ENCODE measurements around the gene TMED1.
A peak's percentile ranks its signal among the peaks of the same experiment; 100 is the strongest.
"Not testable (repeated sequence)": the region's sequence is repeated elsewhere in the genome, so short reads cannot be mapped to it uniquely, and the experiment has no call there.

TMED1 gene

DNA sequence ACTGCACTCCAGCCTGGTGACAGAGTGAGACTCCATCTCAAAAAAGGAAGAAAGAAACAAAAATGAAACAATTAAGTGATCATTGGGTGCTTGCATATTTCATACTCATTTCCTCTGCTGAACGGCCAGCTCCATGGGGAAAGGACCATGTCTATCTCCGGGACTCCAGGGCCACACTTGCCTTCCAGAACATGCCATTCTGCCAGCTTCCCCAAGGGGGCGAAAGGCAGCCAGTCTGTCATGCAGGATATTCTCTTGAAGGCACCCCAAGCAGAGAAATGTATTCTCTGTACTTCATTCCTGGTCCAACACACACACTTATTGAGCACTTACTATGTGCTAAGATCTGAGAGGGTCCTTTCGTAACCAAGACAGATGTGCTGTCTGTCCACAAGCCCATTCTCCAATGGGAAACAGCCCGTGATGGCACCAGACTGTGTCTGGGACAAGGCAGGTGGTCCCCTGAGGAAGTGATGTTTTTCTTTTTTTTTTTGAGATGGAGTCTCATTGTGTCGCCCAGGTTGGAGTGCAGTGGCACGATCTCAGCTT lies 25.2 kb upstream of the TMED1 start:
- no peak for DNase-seq

DNA sequence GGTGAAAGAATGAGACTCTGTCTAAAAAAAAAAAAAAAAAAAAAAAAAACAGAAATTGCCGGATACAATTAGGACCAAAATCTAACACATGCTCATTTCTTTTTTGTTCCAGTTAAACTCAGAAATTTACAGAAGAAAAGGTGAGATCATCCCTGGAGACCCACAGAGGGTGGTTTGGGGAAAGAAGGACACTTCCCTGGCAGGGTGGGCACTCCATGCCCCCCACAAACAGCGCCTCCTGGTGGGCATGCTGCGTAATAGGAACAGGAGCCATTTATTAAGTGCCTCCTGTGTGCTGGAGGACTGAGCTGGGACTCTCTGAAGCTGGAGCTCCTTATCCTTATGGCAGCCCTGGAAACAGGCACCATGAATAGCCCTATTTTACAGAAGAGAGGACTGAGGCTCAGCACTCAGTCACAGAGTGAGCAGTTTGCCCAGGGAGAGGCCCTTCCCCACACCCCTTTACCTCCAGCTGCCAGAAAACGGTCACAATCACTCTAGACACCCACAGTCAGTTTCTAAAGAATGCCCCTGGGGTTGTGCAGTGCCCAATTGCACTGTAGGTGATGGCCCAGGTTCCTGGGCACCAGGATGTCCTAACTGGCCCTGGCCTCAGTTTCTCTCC lies 22.3 kb upstream of the TMED1 start:
- no peak for DNase-seq

DNA sequence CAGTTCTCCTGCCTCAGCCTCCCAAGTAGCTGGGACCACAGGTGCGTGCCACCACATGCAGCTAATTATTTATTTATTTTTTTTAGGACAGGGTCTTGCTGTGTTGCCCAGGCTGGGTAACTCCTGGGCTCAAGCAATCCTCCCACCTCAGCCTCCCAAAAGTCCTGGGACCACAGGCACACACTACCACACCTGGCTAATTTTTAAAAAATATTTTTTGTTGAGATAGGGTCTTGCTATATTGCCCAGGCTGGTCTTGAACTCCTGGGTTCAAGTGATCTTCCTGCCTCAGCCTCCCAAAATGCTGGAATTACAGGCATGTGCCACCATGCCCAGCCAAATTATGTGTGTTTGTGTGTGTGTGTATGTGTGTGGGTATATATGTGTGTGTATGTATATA lies 20.9 kb upstream of the TMED1 start:
- DNase-seq: not testable (repeated sequence)

DNA sequence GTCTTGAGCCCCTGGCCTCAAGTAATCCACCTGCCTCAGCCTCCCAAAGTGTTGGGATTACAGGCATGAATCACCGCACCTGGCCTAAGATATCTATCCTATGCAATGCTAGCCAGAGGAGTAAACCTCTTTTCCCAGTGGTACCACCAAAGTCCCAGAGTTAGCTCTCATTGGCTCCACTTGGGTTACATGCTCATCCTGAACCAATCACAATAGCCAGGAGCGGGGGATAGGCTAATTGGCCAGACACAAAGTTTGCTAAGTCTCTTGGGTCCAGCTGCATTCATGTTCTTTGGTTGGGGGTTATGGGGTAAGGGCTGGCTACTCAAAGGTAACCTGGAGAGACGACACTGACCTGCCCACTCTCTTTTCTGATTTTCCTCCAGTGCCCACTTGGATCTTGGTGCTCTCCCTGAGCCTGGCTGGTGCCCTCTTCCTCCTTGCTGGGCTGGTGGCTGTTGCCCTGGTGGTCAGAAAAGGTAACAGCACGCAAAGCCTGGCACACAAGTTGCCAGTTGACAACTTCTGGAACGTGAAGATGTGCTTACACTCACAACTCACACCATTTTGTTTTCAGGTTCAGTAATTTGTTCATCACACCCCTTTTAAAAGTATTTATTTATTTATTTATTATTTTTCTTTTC lies 20.0 kb upstream of the TMED1 start:
- no peak for DNase-seq

DNA sequence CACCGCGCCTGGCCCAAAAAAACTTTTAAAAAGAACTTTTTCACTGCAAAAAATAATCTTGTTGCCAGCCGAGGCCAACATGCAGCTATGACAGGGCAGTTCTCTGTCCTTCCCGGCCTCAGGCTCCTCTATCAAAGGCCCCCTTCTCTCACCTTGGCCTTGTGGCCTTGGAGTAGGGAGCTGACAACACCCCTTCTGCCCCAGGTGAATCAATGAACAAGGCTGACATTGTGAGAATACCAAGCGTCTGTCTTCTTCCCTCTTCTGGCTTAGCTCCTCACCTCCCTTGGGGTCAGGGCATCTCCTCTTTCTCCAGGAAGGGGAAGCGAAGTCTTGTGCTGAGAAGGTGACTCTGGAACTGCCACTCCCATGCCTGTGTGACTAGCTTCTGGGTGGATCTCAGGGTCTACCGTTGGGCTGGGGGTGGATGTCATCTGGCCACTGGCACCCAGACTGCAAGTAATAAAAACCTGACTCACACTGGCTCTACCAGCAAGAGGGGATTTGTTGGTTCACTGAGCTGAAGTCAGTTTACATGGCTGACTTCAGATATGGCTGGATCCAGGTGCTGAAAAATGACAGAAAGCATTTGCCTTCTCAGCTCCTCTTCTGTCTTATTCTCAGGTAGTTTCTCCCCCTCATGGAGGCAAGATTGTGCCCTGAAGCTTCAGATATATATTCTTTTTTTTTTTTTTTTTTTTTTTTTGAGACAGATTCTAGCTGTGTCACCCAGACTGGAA lies 18.5 kb upstream of the TMED1 start:
- DNase-seq: no peak

DNA sequence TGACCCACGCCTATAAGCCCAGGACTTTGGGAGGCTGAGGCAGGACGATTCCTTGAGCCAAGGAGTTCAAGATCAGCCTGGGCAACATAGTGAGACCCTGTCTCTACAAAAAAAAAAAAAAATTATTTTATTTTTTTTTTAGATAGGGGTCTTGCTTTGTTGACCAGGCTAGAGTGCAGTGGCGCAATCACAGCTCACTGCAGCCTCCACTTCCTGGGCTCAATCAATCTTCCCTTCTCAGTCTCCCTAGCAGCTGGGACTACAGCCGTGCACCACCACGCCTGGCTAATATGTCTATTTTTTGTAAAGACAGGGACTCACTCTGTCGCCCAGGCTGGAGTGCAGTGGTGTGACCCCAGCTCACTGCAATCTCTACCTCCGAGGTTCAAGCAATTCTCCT lies 16.9 kb upstream of the TMED1 start:
- DNase-seq: no peak

DNA sequence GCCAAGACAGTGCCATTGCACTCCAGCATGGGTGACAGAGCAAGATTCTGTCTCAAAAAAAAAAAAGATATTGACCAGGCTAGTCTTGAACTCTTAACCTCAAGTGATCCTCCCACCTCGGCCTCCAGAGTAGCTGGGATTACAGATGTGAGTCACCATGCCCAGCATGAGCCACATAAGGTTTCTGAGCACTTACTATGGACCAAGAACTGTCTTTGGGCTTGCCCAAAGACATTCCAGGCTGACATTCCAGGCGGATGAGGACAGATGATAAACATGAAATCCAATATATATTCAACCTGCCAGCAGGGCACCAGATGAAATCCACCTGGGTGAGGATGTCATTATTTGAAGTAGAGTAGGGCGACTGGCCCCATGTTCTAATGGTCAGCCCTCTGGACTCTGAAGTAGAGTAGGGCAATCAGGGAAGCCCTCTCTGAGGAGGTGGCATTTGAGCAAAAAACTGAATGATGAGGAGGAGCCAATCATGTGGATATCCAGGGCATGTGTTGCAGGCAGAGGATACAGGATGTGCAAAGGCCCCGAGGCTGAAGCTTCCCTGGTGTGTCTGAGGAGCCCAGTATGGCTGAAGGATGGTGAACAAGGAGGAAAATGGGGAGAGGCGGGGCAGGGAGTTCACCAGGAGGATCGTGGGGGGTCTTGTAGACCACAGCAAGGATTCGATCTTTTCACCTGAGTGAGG lies 16.2 kb upstream of the TMED1 start:
- DNase-seq: no peak

DNA sequence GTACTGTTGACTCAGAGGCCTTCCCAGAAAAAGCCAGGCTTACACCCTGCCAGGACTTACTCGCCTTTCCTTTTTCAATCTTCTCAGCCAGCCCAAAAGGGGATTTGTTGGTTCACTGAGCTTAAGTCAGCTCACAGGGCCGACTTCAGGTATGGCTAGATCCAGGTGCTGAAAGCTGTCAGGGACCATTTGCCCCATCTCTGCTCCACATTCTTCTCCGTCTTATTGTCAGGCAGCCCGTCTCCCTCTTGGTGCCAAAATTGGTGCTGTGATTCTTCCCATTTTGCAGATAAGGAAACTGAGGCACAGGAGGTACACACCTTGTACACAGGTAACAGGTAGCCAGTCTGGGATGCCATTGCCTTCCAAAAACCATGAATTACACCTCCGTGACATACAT lies 14.6 kb upstream of the TMED1 start:
- DNase-seq: no peak

DNA sequence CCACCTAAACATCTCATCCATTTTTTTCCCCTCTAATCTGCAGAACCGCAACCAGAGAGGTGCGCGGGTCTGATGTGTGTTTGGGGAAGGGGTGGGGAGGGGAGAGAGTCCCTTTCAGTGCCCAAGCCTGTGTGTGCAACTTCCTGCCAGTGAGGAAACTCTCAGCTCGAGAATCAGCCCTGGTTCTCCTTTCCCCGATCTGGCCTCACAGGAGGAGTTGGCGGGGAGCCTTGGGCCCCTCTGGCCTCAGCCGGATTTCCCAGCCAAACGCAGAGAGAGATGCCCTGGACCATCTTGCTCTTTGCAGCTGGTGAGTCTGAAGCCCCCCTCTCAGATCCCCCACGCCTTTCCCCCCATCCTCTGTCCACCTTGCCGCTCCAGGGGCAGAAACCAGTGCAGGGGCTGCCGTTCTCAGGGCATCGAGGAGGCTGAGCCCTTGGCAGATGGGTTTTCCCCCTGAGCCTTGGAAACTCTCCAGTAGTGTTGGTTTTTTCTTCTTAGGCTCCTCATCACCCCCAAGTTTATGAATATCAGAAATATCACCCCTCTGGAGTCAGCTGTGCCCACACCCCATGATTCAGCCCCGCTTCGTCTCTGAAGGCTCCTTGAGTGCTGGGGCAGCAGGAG lies 12.3 kb upstream of the TMED1 start, which contains the start of gene C19orf38:
Gene C19orf38, plus strand, starts transcription at position 186 of the 627 bp plus-strand sequence. Its CDS starts 94 bp downstream, at position 280.
- DNase-seq: no peak

DNA sequence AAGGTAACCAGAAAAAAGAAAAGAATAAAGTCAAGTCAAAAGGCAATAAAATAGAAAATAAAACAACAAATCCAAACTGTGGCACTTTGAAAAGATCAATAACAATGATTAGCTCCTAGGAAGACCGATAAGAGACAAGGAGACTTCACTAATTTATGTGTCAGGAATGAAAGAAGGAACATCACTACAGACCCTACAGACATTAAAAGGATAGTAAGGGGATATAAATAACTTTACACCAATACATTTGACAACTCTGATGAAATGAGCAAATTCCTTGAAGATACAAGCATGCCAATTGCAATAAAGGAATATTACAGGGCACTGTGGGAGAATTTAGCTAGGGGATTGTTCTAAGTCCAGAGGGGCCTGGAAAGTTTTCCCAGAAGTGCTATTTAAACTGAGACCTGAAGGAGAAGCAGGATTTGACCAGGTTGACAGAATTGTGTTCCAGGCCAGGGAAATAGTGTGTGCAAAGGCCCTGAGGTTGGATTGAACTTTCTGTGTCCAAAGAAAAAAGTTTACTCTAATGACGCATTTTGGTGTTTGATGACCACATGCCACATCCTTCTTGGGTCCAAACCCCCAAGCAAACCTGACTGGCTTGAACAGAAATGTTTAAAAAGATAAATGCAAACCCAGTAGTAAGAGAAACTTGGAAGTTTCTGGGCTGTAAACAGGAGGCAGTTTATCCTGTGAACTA lies 10.6 kb upstream of the TMED1 start:
- DNase-seq: no peak

DNA sequence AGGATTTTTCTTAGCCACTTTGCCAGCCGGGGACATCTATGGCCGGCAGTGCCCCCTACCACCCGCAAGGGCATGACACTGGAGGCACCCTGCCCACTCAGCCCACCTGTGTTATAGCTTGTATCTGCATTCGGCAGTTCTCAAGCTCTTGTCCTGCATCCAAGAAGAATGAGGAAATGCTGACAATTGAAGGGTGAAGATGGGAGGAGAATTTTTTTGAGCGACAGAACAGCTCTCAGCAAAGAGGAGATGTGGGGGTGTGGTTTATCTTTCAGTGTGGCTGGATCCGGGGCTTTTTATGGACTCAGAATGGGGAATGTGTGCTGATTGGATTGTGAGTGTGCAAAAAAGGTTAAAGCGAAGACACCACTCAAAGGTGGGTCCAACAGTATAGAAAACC lies 6.8 kb upstream of the TMED1 start:
- DNase-seq: no peak

DNA sequence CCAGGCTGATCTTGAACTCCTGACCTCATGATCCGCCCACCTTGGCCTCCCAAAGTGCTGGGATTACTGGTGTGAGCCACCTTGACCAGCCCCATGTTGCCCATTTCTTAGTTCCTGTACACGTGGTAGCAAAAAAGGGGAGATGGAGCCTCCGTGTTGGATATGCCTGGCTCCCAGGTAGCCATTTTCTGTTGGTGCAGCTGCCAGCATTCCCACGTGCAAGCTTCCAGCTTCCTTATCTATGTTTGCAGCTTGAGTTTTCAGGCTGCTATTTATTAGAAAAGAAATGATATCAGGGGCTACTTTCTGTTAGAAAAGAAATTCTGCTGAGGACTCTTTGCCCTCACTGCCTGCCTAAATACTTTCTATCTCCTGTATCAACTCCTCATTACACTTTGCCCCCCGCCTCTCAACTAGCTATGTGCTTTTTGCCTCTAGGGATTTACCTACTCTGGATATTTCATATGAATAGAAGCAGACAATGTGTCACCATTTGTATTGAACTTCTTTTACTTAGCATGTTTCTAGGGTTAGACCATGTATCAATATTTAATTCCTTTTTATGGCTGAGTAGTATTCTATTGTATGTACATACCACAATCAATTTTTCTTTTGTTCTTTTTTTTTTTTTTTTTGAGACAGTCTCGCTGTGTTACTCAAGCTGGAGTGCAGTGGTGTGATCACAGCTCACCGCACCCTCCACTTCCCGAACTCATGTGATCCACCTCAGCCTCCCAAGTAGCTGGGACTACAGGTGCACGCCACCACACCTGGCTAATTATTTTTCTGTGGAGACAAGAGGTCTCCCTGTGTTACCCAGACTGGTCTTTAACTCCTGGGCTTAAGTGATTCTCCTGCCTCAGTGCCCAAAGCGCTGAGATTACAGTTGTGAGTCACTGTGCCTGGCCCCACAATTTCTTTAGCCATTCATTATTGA lies 3.4 kb upstream of the TMED1 start:
- no peak for DNase-seq

DNA sequence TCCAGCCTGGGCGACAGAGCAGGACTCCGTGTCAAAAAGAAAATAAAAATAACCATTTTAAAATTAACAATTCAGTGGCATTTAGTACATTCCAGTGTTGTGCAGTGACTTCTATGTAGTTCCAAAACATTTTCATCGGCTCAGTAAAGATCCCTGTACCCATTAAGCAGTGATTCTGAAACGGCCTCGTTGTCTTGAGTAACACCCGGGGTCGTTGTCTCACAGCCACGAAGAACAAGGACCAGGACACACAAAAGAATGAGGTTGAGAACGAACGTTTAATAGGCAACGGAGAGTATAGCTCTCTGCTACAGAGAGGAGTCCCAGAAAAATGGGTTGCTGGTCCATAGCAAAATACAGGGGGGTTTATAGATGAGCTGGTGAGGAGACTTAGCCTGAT lies 2.4 kb upstream of the TMED1 start:
- DNase-seq: no peak

DNA sequence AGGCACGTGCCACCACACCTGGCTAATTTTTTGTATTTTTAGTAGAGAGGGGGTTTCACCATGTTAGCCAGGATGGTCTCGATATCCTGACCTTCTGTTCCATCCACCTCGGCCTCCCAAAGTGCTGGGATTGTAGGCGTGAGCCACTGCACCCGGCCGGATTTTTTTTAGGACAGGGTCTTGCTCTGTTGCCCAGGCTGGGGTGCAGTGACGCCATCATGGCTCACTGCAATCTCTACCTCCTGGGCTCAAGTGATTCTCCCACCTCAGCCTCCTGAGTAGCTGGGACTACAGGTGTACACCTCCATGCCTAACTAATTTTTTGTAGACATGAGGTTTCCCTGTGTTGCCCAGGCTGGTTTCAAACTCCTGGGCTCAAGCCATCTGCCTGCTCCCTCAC lies 1.6 kb upstream of the TMED1 start:
- not testable (repeated sequence) for DNase-seq

DNA sequence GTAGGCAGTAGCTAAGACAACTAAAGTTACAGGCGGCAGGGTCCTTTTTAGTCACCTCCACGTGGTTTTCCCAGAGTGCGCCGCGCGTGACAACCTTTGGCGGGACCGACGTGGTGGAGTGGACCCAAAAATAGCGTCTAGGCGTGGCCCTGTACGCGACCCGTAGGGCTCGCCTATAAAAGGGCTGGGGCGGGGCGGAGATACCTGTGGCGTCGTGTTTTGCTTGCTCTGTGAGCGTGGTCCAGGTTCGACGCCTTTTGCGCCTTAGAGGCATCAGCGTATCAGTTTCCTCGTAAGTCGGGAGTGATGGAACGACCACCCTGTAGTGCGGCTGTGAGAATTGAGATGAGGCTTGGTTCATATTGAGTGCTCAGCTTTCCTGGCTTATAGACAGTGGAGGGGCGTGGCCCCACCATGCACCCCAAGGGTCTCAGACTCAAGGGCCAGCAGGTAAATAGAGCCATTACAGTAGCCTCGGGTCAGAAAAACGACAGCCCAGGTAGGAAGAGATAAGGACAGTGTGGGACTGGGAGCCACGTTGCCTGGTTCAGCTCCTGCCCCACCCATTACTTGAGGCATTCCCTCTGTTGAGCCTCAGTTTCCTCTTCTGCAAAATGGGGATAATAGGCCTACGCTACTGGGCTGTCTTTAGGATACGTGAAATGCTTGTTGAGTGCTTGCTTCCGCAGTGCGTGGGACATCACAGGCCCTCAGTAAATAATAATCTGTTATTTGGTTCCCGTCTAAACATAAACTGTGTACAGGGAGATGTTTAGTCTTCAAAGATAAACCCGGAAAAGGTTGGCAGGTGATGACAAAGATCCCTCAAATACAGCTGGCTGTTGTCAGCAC lies 693 bp upstream of the TMED1 start:
- DNase-seq: peak; percentile 56

DNA sequence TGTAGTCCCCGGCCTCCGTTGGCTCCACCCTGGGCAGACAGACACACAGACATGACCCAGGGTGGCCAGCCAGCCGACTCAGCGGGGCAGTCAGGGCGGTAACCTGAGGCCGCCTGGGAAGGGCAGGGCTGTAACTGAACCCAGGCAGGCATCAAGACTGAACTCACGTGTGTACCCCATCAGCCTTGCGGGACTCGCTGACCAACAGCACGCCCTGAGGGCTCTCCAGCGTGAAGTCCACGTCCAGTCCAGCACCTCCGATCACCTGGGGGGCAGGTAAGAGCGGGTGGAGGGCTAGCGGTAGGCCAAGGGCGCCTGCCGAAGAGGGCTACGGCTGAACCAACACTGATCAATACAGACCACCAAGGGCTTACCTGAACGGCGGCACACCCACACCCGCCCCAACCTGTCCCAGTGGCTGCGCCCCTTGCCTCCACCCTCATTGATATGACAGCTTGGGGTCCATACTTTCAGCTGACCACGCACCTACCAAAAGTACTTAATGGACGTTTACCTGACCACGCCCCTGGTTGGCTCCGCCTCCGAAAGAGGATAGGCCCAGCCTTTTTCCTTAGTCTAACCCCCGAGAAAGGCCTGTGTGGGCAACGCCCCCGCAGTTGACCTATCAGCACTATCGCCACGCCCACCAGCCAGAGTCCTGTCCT lies 791 bp downstream of the TMED1 start:
- no peak for DNase-seq

DNA sequence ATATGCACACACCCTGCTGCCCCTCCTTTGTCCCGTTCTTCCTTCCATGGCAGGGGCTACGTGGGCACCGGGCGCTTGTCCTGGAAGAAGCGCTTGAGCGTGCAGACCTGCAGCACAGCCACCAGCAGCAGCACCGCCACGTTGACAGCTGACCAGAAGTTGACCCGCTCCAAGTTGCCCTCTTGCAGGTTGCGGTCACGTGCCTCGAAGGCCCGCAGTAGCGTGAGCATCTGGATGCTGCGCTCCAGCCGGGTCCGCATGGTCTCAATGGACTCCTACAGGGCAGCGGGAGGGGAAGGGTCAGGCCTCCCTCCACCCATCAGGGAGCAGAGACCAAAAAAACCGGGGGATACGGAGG lies 3.1 kb downstream of the TMED1 start:
- no peak for DNase-seq

DNA sequence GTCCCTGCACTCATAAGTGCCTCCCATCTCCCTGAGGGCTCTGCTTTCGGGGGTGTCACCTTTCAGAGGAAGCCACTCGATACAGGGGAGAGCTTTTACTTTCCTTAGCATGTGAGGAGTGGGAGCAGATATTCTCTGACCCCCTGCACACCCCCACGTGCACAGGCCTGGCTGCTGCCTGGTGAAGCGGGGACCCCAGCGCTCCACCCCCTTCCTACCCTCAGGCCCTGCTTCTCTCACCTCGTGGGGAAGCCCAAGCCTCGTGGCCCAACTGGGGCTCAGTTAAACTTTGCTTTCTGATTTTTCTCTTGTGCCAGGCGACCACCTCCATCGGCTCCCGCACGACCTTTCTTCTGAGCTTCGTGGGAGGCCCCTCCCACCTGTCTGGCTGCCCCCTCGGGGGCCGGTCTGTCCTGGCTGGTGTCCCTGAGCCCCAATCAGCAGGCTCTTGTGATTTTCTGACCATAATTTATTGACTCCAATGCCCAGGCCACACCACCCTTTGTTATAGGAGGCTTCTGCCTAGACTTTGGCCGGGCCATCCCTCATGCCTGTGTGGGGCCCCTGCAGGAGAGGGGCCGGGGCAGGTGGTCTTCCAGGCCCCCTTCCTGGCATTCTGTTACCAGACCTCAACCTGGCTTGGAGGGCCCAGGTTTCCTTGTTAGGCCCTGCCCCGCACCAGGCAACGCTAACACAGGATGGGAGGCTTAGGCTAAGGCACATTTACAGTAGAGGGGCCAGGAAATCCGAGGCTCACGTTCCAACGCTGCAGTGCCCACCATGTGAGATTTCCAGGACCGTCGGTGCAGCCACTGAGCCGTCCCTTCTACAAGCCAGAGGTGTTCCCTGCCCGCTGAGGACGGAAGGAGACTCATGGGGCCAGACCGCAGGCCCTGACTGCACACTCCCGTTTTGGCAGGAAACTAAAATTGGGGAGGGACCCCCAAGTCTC lies 3.7 kb downstream of the TMED1 start:
- DNase-seq: no peak

Measured in NCI-H1048 (cell line).